IMR-90 (cell line): ENCODE results near the gene FPR3. TPM values are rescaled to one million over a fixed set of nuclear protein-coding genes. Genes with fewer than 3 reads are reported as not detected.

Experiments used
- ATAC-seq: fragments of 200-7000 bp; cut with Tn5 transposase; 2 replicates; pipeline ENCODE4 v1.9.1; 2020; ENCODE audit warnings: low read depth, mild to moderate bottlenecking, moderate library complexity
- BruUV-seq: library from RNA; stranded (reverse); fragments of 400-500 nt; replicated peaks from 2 replicates; lab custom pipeline; 2021; lab: Mats Ljungman, UMichigan
- CTCF ChIA-PET: fragments of 300-600 bp; formaldehyde crosslinking; extraction: SDS; loops from one replicate; lab custom pipeline; 2021; ENCODE audit warnings: antibody characterized with exemption; lab: Yijun Ruan, JAX
- POLR2A ChIA-PET: fragments of 300-600 bp; sonication (Branson Sonifier 250); formaldehyde crosslinking; loops from one replicate; lab custom pipeline; 2022; ENCODE audit warnings: antibody characterized with exemption; ENCODE audit not compliant: unreplicated experiment; lab: Charles Lee
- DNase-seq: peaks from one replicate; pipeline ENCODE4 v3.0.0; 2013
- H2AFZ ChIP-seq: replicated peaks from 2 replicates; pipeline ENCODE3; 2013; ENCODE audit warnings: low read length, mild to moderate bottlenecking; ENCODE audit not compliant: poor library complexity
- H2AK5ac ChIP-seq: 2 replicates; pipeline ENCODE4 v1.6.1; 2013; ENCODE audit warnings: low read depth, low read length, inconsistent platforms
- H2AK9ac ChIP-seq: replicated peaks from 2 replicates; pipeline ENCODE3; 2013; ENCODE audit warnings: mild to moderate bottlenecking, low read depth, low read length, moderate library complexity; ENCODE audit not compliant: poor library complexity
- H2BK120ac ChIP-seq: 2 replicates; pipeline ENCODE4 v1.6.1; 2013; ENCODE audit warnings: low read depth, low read length, inconsistent platforms
- H2BK15ac ChIP-seq: 3 replicates; pipeline ENCODE4 v1.6.1; 2013; ENCODE audit warnings: low read depth, low read length, inconsistent platforms
- H2BK20ac ChIP-seq: 2 replicates; pipeline ENCODE4 v1.6.1; 2013; ENCODE audit warnings: low read depth, mild to moderate bottlenecking, inconsistent platforms, low read length, moderate library complexity
- H2BK5ac ChIP-seq: 2 replicates; pipeline ENCODE4 v1.6.1; 2013; ENCODE audit warnings: mild to moderate bottlenecking, low read depth, low read length, inconsistent platforms; ENCODE audit not compliant: poor library complexity, severe bottlenecking
- H3K14ac ChIP-seq: replicated peaks from 2 replicates; pipeline ENCODE4 v1.6.1; 2013; ENCODE audit warnings: low read depth, low read length, inconsistent platforms
- H3K18ac ChIP-seq: 2 replicates; pipeline ENCODE4 v1.6.1; 2013; ENCODE audit warnings: low read depth, low read length, control low read depth
- H3K23ac ChIP-seq: 2 replicates; pipeline ENCODE4 v1.6.1; 2013; ENCODE audit warnings: low read depth, low read length, inconsistent platforms
- H3K27ac ChIP-seq: 2 replicates; pipeline ENCODE4 v1.5.1; 2013; ENCODE audit warnings: mild to moderate bottlenecking, control low read depth, low read length; ENCODE audit not compliant: insufficient read depth
- H3K27me3 ChIP-seq: 2 replicates; pipeline ENCODE4 v1.6.1; 2013; ENCODE audit warnings: low read length; ENCODE audit not compliant: control insufficient read depth, insufficient read depth
- H3K36me3 ChIP-seq: 2 replicates; pipeline ENCODE4 v1.6.1; 2013; ENCODE audit warnings: low read length, mixed read lengths; ENCODE audit not compliant: control insufficient read depth, insufficient read depth
- H3K4ac ChIP-seq: 2 replicates; pipeline ENCODE4 v1.6.1; 2013; ENCODE audit warnings: low read depth, low read length, inconsistent platforms
- H3K4me1 ChIP-seq: 2 replicates; pipeline ENCODE4 v1.6.1; 2013; ENCODE audit warnings: low read length, mixed read lengths; ENCODE audit not compliant: control insufficient read depth, insufficient read depth
- H3K4me2 ChIP-seq: 2 replicates; pipeline ENCODE4 v1.6.1; 2013; ENCODE audit warnings: low read depth, mild to moderate bottlenecking, control low read depth, low read length, moderate library complexity
- H3K4me3 ChIP-seq: 2 replicates; pipeline ENCODE4 v1.5.1; 2013; ENCODE audit warnings: low read depth, mild to moderate bottlenecking, control low read depth, low read length, moderate library complexity; ENCODE audit not compliant: insufficient read depth
- H3K56ac ChIP-seq: 2 replicates; pipeline ENCODE4 v1.6.1; 2013; ENCODE audit warnings: low read length, inconsistent platforms; ENCODE audit not compliant: insufficient read depth; ENCODE audit errors: extremely low read depth
- H3K79me1 ChIP-seq, 2 experiments: 2 replicates each; pipeline ENCODE4 v1.6.1; 2013; ENCODE audit warnings: low read length in 2 of 2, inconsistent platforms in 1 of 2, low read depth in 1 of 2
- H3K9ac ChIP-seq: 2 replicates; pipeline ENCODE4 v1.6.1; 2013; ENCODE audit warnings: low read depth, low read length, control low read depth
- H3K9me1 ChIP-seq: 2 replicates; pipeline ENCODE4 v1.6.1; 2013; ENCODE audit warnings: low read length, inconsistent platforms; ENCODE audit not compliant: insufficient read depth
- H3K9me3 ChIP-seq: 2 replicates; pipeline ENCODE4 v1.6.1; 2013; ENCODE audit warnings: low read length; ENCODE audit not compliant: control insufficient read depth, insufficient read depth
- H4K20me1 ChIP-seq: 2 replicates; pipeline ENCODE4 v1.6.1; 2013; ENCODE audit warnings: low read length, inconsistent platforms; ENCODE audit not compliant: insufficient read depth
- H4K5ac ChIP-seq: 2 replicates; pipeline ENCODE4 v1.6.1; 2013; ENCODE audit warnings: mild to moderate bottlenecking, low read depth, low read length, control low read depth
- H4K8ac ChIP-seq, 2 experiments: 2 replicates each; pipeline ENCODE4 v1.6.1; 2013; ENCODE audit warnings: low read depth in 2 of 2, low read length in 2 of 2, control low read depth in 1 of 2, inconsistent platforms in 1 of 2
- H4K91ac ChIP-seq: 2 replicates; pipeline ENCODE4 v1.6.1; 2013; ENCODE audit warnings: low read depth, low read length, inconsistent platforms; ENCODE audit not compliant: insufficient read depth
- BHLHE40 ChIP-seq: fragments of 150-350 bp; IDR thresholded peaks from 2 replicates; pipeline ENCODE4 v1.6.1; 2016; ENCODE audit warnings: mild to moderate bottlenecking, low read depth, low read length
- FOS ChIP-seq: fragments of 150-350 bp; IDR thresholded peaks from 2 replicates; pipeline ENCODE4 v1.6.1; 2016; ENCODE audit warnings: low read depth, low read length
- MAFK ChIP-seq: IDR thresholded peaks from 2 replicates; pipeline ENCODE4 v1.6.1; 2012; ENCODE audit warnings: low read depth, low read length, improper control_type of control experiment
- NFE2L2 ChIP-seq: fragments of 150-350 bp; IDR thresholded peaks from 2 replicates; pipeline ENCODE4 v1.6.1; 2016; ENCODE audit warnings: low read depth, mild to moderate bottlenecking, low read length
- SMC3 ChIP-seq: fragments of 150-350 bp; IDR thresholded peaks from 2 replicates; pipeline ENCODE4 v1.6.1; 2016; ENCODE audit warnings: low read depth, mild to moderate bottlenecking, antibody characterized with exemption, low read length, moderate library complexity
- WGBS, 2 experiments: methylation state at CpG; one replicate each; pipeline versions ENCODE4 v1.1.5 to v1.1.7; 2013; ENCODE audit warnings: missing lambda C conversion rate in 2 of 2; ENCODE audit not compliant: insufficient read length in 1 of 2; ENCODE audit errors: extremely low coverage in 2 of 2; 5-methylcytosine and 5-hydroxymethylcytosine counted together
- dilution Hi-C: fragments of 300-500 bp; cut with HindIII; formaldehyde crosslinking; loops from one replicate; pipeline ENCODE4 v1.14.3; 2018; ENCODE audit warnings: low sequenced_read_pairs; ENCODE audit not compliant: unreplicated experiment
- in situ Hi-C: fragments of 300-500 bp; cut with MboI; formaldehyde crosslinking; loops from 3 replicates; pipeline ENCODE4 v1.14.3; 2019; ENCODE audit warnings: low sequenced_read_pairs, inconsistent platforms, mixed read lengths
- intact Hi-C: fragments of 100-400 bp; cut with micrococcal nuclease; formaldehyde crosslinking; loops from 2 replicates; pipeline ENCODE4 v1.10.0; 2022
- polyA plus RNA-seq, 3 experiments: library from polyadenylated mRNA; depleted of rRNA; stranded (reverse); fragments of >200 nt; gene quantifications; 2 replicates each; pipeline ENCODE4 v1.2.3, GENCODE V29; 2012; ENCODE audit warnings: low replicate concordance in 1 of 3
- total RNA-seq: library from RNA; depleted of rRNA; stranded (reverse); fragments of >200 nt; gene quantifications from 2 replicates; pipeline ENCODE4 v1.2.3, GENCODE V29; 2012

The FPR3 gene
- total and polyA plus RNA-seq, 2 of the 4 experiments (the other 2 are of a cell fraction), result not detected

DNA sequence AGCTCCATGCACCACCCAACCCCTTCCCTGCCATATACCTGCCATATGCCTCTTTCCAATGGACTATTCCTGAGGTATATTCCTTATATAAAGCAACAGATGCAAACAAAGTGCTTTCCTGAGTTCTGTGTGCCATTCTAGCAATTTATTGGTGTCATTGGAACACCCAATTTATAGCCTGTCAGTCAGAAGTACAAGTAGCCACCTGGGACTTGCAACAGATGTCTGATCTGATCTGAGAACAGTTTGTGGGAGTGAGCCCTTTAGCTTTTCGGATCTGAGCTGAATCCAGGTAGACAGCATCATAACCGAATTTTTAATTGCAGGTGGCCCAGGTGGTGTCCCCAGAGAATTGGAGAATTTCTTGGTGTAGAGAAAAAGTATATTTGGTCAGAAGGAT is 963 bp upstream of the FPR3 start:
- in situ Hi-C loops, result no loop called here
- WGBS, 2 experiments, result 43% methylated on average over 1 of the region's 2 CpGs; no CpG with 5 or more reads in 1 of the 2 experiments
- dilution Hi-C loops, result no loop called here
- no peaks in the 10 kb centered on the region for H3K36me3 ChIP-seq
- no peak overlapping the region for H2BK5ac ChIP-seq
- H4K8ac ChIP-seq, result no peak overlapping the region
- H2AK9ac ChIP-seq, result no peak overlapping the region
- H3K9ac ChIP-seq, result no peak overlapping the region
- H3K4me1 ChIP-seq, result no peaks in the 10 kb centered on the region
- H3K23ac ChIP-seq, result no peak overlapping the region
- ChIA-PET POLR2A (no interaction called here), CTCF (no interaction called here)
- no peak overlapping the region for H3K4me2 ChIP-seq
- no peaks in the 10 kb centered on the region for H3K79me1 ChIP-seq
- no TSS peak for BruUV-seq
- TF ChIP-seq MAFK, result no peak
- TF ChIP-seq FOS, result no peak
- TF ChIP-seq SMC3, result no peak
- TF ChIP-seq NFE2L2, result no peak
- no peak for TF ChIP-seq BHLHE40
- H3K14ac ChIP-seq, result no peak overlapping the region
- H3K56ac ChIP-seq, result no peak overlapping the region
- no peak overlapping the region for H3K27ac ChIP-seq
- H4K20me1 ChIP-seq, result no peaks in the 10 kb centered on the region
- H3K27me3 ChIP-seq, result no peaks in the 10 kb centered on the region
- no peak overlapping the region for H3K4ac ChIP-seq
- no peak for DNase-seq
- H3K18ac ChIP-seq, result no peak overlapping the region
- H3K4me3 ChIP-seq, result no peak overlapping the region
- no peak overlapping the region for H2BK15ac ChIP-seq
- no peaks in the 10 kb centered on the region for H3K9me1 ChIP-seq
- no peak overlapping the region for H2BK120ac ChIP-seq
- H4K5ac ChIP-seq, result no peak overlapping the region
- H3K9me3 ChIP-seq, result peaks cover 2% of the 10 kb centered on the region; the same call in 1 of the 2 replicates
- H2BK20ac ChIP-seq, result no peak overlapping the region
- no peak overlapping the region for H2AK5ac ChIP-seq
- H4K91ac ChIP-seq, result no peak overlapping the region
- ATAC-seq, result no peak
- no peak overlapping the region for H2AFZ ChIP-seq
- intact Hi-C loops, result no loop called here
